ENCODE results near the gene MAP1S.
"Not testable (repeated sequence)": the region's sequence is repeated elsewhere in the genome, so short reads cannot be mapped to it uniquely, and the experiment has no call there.

The MAP1S gene

DNA sequence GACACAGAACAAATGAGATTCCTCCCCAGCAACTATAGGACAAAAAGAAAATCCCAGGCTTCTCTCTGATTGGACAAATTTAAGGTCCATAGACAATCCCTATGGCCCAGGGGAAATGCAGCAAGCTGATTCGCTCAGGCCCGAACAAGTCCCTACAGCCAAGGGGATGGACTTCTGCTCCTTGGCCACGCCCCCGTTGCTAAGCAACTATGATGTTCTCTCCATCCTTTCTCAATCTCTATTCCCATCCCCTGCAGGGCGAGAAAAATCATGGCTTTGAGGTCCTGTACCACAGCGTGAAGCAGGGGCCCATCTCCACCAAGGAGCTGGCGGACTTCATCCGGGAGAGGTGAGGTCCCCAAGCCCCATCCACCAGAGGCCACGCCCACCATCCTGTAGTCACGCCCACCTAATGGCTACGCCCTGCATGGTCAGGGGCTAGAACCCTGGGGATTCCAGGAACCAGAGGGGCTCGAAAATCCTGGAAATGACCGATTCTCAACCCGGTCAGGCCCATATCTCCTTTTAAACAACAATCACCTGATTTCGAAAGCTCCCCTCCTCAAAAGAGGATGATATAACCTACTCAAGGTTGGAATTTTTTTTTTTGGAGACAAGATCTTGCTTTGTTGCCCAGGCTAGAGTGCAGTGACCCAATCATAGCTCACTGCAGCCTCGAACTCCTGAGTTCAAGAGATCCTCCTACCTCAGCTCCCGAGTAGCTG is 43.4 kb downstream of the MAP1S start:
- no peak for TF ChIP-seq JUND (IDR thresholded peaks at IDR 0.05; ENCODE audit: low read depth)
- in situ Hi-C loops (cut with HindIII; ENCODE audit: low pct_unique_long_range_greater_than_20kb, low sequenced_read_pairs) = no loop called here
- DNase-seq (ENCODE audit: low read depth in 1 of 2, low spot score in 1 of 2) = peak in 1 of 2 experiments; percentile 83

DNA sequence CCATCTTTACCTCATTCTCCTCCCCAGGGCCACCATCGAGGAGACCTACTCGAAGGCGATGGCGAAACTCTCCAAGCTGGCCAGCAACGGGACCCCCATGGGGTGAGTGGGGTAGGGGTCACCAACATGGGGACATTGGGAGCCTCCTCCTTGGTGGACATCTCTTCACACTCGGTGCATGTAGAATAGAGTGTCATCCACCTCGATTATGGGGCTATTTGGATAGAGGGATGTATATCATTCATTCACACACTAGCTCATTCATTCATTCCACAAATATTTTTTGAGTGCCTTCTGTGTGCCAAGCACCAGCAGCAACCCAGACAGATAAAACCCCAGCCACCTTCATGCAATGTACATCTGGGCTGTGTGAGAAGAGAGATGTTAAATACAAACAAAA is 45.1 kb downstream of the MAP1S start:
- in situ Hi-C loops (cut with HindIII; ENCODE audit: low pct_unique_long_range_greater_than_20kb, low sequenced_read_pairs) = no loop called here
- TF ChIP-seq JUND (IDR thresholded peaks at IDR 0.05; ENCODE audit: low read depth) = no peak
- DNase-seq (ENCODE audit: low read depth in 1 of 2, low spot score in 1 of 2) = no peak

DNA sequence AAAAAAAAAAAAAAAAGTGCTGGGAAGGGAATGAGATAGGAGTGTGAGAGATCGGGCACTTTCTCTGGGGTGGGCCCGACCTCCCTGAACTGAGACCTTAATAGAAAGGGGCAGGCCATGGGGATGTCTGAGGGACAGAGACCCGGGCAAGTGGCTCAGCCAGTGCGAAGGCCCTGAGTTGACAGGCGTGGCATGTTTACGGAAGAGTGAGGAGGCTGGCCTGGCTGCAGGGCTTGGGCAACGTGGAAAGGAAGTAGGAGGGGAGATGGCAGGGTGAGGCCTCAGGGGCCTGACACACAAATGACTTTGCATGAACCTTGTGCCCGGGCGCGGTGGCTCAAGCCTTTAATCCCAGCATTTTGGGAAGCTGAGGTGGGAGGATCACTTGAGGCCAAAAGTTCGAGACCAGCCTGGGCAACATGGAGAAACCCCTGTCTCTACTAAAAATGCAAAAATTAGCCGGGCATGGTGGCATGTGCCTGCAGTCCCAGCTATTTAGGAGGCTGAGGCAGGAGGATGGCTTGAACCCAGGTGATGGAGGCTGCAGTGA is 45.9 kb downstream of the MAP1S start:
- DNase-seq (ENCODE audit: low read depth in 1 of 2, low spot score in 1 of 2) = peak in 1 of 2 experiments; percentile 30
- in situ Hi-C loops (cut with HindIII; ENCODE audit: low pct_unique_long_range_greater_than_20kb, low sequenced_read_pairs) = no loop called here
- no peak for TF ChIP-seq JUND (IDR thresholded peaks at IDR 0.05; ENCODE audit: low read depth)

DNA sequence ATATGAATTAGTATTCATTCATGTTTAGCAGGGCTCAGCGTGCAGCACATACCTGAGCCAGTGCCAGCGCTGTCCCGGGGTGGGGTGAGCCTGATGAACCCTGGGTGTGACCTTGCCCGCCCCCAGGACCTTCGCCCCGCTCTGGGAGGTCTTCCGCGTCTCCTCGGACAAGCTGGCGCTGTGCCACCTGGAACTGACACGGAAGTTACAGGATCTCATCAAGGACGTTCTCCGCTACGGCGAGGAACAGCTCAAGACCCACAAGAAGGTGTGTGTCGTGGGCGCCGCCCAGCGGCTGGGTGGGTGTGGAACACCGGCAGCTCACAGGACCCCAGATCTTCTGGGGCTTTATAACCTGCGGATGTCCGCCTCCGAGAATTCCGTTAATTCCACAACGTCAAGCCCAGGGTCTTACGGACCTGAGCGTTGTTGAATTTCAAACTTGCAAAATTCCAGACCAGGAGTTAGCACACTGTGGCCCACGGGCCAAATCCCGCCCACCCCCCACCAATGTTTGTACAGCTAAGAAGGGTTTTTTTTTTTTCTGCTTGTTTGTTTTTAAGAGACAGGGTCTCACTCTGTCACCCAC is 47.4 kb downstream of the MAP1S start:
- peak in 1 of 2 experiments; percentile 87 for DNase-seq (ENCODE audit: low read depth in 1 of 2, low spot score in 1 of 2)
- in situ Hi-C loops (cut with HindIII; ENCODE audit: low pct_unique_long_range_greater_than_20kb, low sequenced_read_pairs) = no loop called here

DNA sequence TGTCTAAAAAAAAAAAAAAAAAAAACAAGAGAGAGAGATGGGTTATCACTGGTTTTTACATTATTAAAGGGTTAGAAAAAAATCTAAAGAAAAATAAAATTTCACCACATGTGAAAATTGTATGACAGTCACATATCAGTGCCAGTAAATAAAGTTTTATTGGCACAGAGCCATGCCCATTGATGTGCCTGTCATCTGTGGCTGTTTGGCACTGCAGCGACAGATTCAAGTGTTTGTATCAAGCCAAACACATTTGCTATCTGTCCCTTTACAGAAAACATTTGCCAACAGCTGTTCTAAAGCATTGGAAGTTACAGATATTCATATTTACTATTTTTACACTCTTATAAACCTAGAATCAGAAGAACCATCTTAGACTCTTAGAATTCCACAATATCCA is 48.3 kb downstream of the MAP1S start:
- no peak for TF ChIP-seq JUND (IDR thresholded peaks at IDR 0.05; ENCODE audit: low read depth)
- no peak for DNase-seq (ENCODE audit: low read depth in 1 of 2, low spot score in 1 of 2)
- in situ Hi-C loops (cut with HindIII; ENCODE audit: low pct_unique_long_range_greater_than_20kb, low sequenced_read_pairs) = no loop called here

More for the DNA sequence above, 47.4 kb downstream of the MAP1S start:
- no peak for TF ChIP-seq JUND (IDR thresholded peaks at IDR 0.05; ENCODE audit: low read depth)

DNA sequence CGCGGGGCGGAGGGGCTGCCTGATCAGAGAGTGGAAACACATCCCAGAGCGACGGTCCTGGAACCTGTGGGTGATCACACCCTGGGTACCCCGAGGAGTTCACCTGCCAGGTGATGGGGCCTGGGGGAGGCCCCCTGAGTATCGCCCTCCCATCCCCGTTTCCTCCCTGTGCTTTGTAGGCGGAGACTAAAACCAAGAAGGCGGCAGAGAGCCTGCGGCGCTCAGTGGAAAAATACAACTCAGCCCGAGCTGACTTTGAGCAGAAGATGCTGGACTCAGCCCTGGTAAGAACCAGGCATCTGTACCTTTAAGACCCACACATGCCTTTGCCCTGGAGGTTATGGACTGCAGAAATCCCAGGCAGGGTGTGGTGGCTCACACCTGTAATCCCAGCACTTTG is 51.3 kb downstream of the MAP1S start:
- in situ Hi-C loops (cut with HindIII; ENCODE audit: low pct_unique_long_range_greater_than_20kb, low sequenced_read_pairs) = no loop called here
- TF ChIP-seq JUND (IDR thresholded peaks at IDR 0.05; ENCODE audit: low read depth) = no peak
- DNase-seq (ENCODE audit: low read depth in 1 of 2, low spot score in 1 of 2) = no peak

DNA sequence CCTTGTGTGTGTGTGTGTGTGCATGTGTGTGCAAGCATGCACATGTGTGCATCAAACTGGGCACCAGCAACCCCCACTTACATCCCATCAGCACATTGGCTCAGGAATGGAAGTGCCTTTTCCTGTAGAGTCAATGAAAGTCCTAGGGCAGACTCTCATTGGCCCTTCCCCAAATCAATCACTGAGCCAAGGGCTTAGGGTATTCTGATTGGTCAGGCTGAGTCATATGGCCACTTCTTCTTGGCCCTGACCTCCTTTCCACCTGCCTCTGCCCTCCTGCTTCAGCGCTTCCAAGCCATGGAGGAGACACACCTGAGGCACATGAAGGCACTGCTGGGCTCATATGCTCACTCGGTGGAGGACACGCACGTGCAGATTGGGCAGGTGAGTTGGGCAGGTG is 52.9 kb downstream of the MAP1S start:
- peak in 1 of 2 experiments; percentile 70 for DNase-seq (ENCODE audit: low read depth in 1 of 2, low spot score in 1 of 2)
- no peak for TF ChIP-seq JUND (IDR thresholded peaks at IDR 0.05; ENCODE audit: low read depth)
- in situ Hi-C loops (cut with HindIII; ENCODE audit: low pct_unique_long_range_greater_than_20kb, low sequenced_read_pairs) = no loop called here

DNA sequence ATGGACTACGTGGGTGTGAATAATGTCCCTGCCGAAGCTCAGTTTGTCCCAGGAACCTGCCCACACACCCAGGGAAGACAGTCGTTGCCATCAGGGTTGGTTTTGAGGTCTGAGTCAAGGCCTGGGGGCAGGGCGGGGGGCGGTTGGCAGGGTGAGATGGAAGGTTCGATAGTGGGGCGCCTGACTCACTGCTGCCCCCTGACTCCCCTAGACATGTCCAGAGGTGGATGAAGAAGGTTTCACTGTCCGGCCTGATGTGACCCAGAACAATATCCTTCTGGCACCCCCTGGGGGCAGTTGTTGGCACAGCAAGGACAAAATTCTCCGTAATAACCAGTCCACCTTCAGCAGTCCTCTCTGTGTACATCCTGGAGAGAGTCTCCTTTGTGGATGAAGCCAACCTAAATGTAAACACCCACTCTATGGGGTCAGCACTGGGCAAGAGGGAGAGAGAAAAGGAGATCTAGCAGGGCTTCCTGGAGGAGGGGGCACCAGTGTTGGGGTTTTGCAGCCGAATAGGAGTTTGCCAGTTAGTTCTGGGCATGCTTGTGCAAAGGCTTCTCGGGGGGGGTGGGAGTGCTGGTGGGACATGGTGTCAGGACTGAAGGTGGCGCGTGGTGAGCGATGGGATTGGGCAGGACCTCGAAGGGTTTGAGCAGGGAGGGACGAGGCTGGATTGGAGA is 56.1 kb downstream of the MAP1S start:
- DNase-seq (ENCODE audit: low read depth in 1 of 2, low spot score in 1 of 2) = peak in 1 of 2 experiments; percentile 57
- TF ChIP-seq JUND (IDR thresholded peaks at IDR 0.05; ENCODE audit: low read depth) = no peak
- in situ Hi-C loops (cut with HindIII; ENCODE audit: low pct_unique_long_range_greater_than_20kb, low sequenced_read_pairs) = no loop called here

DNA sequence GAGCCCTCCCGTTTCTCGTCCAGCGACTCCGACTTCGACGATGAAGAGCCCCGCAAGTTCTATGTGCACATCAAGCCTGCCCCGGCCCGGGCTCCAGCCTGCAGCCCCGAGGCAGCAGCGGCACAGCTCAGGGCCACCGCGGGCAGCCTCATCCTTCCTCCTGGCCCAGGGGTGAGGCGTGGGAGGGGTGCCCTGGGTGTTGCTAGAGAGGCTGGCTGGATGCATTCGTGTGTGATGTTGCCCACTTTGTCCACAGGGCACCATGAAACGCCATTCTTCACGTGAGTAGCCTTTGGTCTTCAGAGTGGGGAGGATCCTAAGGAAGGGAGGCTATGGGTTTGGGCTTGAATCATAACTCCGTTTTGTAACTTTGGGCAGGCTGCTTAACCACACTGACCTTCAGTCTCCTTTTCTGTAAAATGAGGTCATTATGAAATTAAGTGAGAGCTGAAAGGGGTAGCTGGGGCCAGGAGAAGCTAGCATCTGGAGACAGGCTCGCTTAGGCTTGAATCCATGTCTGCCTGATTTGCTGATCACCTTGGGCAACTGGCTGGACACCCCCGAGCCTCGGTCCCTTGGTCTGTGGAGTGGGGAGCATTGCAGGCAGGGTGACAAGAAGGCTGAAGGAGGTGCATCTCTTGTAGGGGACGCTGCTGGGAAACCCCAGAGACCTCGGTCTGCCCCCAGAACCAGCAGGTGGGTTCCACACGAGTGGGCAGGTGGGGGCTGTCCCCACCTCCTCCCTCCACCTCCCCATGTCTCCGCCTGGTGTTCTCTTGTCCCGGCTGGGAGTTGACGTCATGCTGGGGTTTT is 56.9 kb downstream of the MAP1S start:
- DNase-seq (ENCODE audit: low read depth in 1 of 2, low spot score in 1 of 2) = no peak
- in situ Hi-C loops (cut with HindIII; ENCODE audit: low pct_unique_long_range_greater_than_20kb, low sequenced_read_pairs) = no loop called here
- no peak for TF ChIP-seq JUND (IDR thresholded peaks at IDR 0.05; ENCODE audit: low read depth)

DNA sequence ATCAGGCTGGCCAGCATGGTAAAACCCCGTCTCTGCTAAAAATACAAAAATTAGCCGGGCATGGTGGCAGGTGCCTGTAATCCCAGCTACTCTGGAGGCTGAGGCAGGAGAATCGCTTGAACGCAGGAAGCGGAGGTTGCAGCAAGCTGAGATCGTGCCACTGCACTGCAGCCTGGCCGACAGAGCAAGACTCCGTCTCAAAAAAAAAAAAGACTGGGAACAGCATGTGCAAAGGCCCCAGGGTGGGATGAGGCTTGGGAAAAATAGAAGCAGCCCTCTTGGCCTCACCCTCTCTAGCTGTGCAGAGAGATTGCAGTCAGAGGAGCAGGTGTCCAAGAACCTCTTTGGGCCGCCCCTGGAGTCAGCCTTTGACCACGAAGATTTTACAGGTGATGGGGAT is 58.6 kb downstream of the MAP1S start:
- in situ Hi-C loops (cut with HindIII; ENCODE audit: low pct_unique_long_range_greater_than_20kb, low sequenced_read_pairs); DNase-seq (ENCODE audit: low read depth in 1 of 2, low spot score in 1 of 2): not testable (repeated sequence)

DNA sequence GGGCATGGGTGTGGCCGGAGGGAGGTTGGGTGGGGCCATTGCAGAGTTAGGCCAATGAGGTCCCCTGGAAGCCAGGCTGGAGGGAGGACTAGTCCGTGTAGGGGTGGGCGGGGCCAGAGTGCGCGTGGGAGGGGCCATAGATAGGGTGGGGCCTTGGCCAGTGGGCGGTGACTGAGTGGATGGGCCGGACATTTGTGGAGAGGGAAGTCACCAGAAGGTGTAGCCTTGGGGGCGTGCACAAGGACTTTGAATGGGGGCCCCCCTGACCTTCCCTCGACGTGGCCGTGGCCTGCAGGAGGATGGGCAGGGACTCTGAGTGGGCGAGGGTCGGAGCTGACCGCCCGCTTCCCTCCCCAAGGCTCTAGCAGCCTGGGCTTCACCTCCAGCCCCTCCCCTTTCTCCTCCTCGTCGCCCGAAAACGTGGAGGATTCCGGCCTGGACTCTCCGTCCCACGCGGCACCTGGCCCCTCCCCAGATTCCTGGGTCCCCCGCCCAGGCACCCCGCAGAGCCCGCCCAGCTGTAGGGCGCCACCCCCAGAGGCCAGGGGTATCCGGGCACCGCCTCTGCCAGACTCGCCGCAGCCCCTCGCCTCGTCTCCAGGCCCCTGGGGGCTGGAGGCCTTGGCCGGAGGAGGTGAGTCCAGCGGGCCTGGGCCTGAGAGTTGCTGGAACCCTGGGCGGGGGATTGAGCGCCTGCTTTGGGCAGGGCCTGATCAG is 59.1 kb downstream of the MAP1S start:
- in situ Hi-C loops (cut with HindIII; ENCODE audit: low pct_unique_long_range_greater_than_20kb, low sequenced_read_pairs) = no loop called here
- DNase-seq (ENCODE audit: low read depth in 1 of 2, low spot score in 1 of 2) = peak; percentile 59 to 95
- no peak for TF ChIP-seq JUND (IDR thresholded peaks at IDR 0.05; ENCODE audit: low read depth)

Measured in T47D (cell line).